Thyroid gland (tissue), 4 donors: ENCODE data around the gene JAK3. TPM values are rescaled to one million over a fixed set of nuclear protein-coding genes. Genes with fewer than 3 reads are reported as not detected.

Experiments
- DNase-seq, 2 donors: peaks; one replicate each; pipeline ENCODE4 v3.0.0-alpha.2; 2019
- H3K27ac ChIP-seq, 3 donors: fragments of 200-600 bp; sonication (generic); 1 replicate in 2 of 3; 2 replicates in 1 of 3; pipeline ENCODE4 v1.5.1; 2016 to 2019; ENCODE audit warnings: mild to moderate bottlenecking in 1 of 3, moderate library complexity in 1 of 3
- H3K27me3 ChIP-seq: fragments of 200-600 bp; sonication (generic); one replicate; pipeline ENCODE4 v1.5.1; 2019
- H3K36me3 ChIP-seq, 2 donors: fragments of 200-600 bp; sonication (generic); one replicate each; pipeline ENCODE4 v1.5.1; 2016 to 2019
- H3K4me1 ChIP-seq, 2 donors: fragments of 200-600 bp; sonication (generic); one replicate each; pipeline ENCODE4 v1.5.1; 2017 to 2019
- H3K4me3 ChIP-seq, 3 donors: fragments of 200-600 bp; sonication (generic); replicated peaks in 1 of 3; 1 replicate in 2 of 3; 2 replicates in 1 of 3; pipeline ENCODE4 v1.5.1; 2016; ENCODE audit warnings: mild to moderate bottlenecking in 1 of 3
- H3K9me3 ChIP-seq: fragments of 200-600 bp; sonication (generic); one replicate; pipeline ENCODE4 v1.5.1; 2017
- CTCF ChIP-seq, 6 experiments: fragments of 200-600 bp in 3 of 6; fragments of 450-650 bp in 3 of 6; sonication (generic) in 3 of 6; IDR thresholded peaks; one replicate each; pipeline ENCODE4 v1.5.1; 2016 to 2019; ENCODE audit warnings: antibody characterized with exemption in 6 of 6, mild to moderate bottlenecking in 2 of 6, inconsistent platforms in 1 of 6, moderate library complexity in 1 of 6
- POLR2A ChIP-seq, 2 donors: fragments of 450-650 bp; IDR thresholded peaks; one replicate each; pipeline ENCODE4 v1.6.1; 2017; ENCODE audit warnings: antibody characterized with exemption in 2 of 2, mild to moderate bottlenecking in 2 of 2, moderate library complexity in 1 of 2
- WGBS, 2 donors: methylation state at CpG; one replicate each; pipeline ENCODE4 v1.1.5; 2017; 5-methylcytosine and 5-hydroxymethylcytosine counted together
- intact Hi-C: fragments of 100-400 bp; cut with DNase I; formaldehyde crosslinking; loops from one replicate; pipeline ENCODE4 v1.15.1; 2023
- total RNA-seq, 4 donors: library from RNA; depleted of rRNA; stranded (reverse); fragments of >200 nt; gene quantifications; one replicate each; pipeline ENCODE4 v1.2.3, GENCODE V29; 2016

JAK3 gene
- total RNA-seq, 4 donors from 2014 or later: 1.8 to 12.3 (median 5.2) TPM

- Histone ChIP-seq H3K9me3 (no peaks in the 10 kb centered on the region), H3K27me3 (no peaks in the 10 kb centered on the region), H3K27ac (no peak overlapping the region), H3K4me1 (no peaks in the 10 kb centered on the region), H3K36me3 (no peaks in the 10 kb centered on the region), H3K4me3 (no peak overlapping the region)
- no peak for DNase-seq
- WGBS, 2 donors: 83 to 93% methylated on average over 7 of the region's 7 CpGs
- TF ChIP-seq POLR2A (IDR thresholded peaks at IDR 0.05) (no peak), CTCF (IDR thresholded peaks at IDR 0.05) (no peak)
- intact Hi-C loops: no loop called here
These were observed 38.7 kb upstream of the JAK3 start for GRCh38 chr19:17886515-17886914.

- TF ChIP-seq CTCF (IDR thresholded peaks at IDR 0.05): no peak
- Histone ChIP-seq H3K4me1 (no peaks in the 10 kb centered on the region), H3K36me3 (no peaks in the 10 kb centered on the region), H3K9me3 (no peaks in the 10 kb centered on the region), H3K27me3 (no peaks in the 10 kb centered on the region), H3K4me3 (no peak overlapping the region), H3K27ac (no peak overlapping the region)
- DNase-seq: no peak
- intact Hi-C loops: no loop called here
- 71 to 79% methylated on average over 10 to 20 of the region's 33 CpGs for WGBS, 2 donors
These were observed 36.0 kb upstream of the JAK3 start for GRCh38 chr19:17883627-17884410.

- intact Hi-C loops: no loop called here
- no peaks in the 10 kb centered on the region for H3K4me1 ChIP-seq
- no peaks in the 10 kb centered on the region for H3K9me3 ChIP-seq
- 70 to 91% methylated on average over 4 to 7 of the region's 7 CpGs for WGBS, 2 donors
- no peak for TF ChIP-seq POLR2A (IDR thresholded peaks at IDR 0.05)
- TF ChIP-seq CTCF (IDR thresholded peaks at IDR 0.05): no peak
- no peak overlapping the region for H3K4me3 ChIP-seq
- H3K36me3 ChIP-seq: no peaks in the 10 kb centered on the region
- DNase-seq: no peak
- no peaks in the 10 kb centered on the region for H3K27me3 ChIP-seq
- H3K27ac ChIP-seq: no peak overlapping the region
These were observed 33.9 kb upstream of the JAK3 start for GRCh38 chr19:17881701-17882100.

- TF ChIP-seq POLR2A (IDR thresholded peaks at IDR 0.05) (no peak), CTCF (IDR thresholded peaks at IDR 0.05) (no peak)
- Histone ChIP-seq H3K36me3 (no peaks in the 10 kb centered on the region), H3K4me1 (no peaks in the 10 kb centered on the region), H3K27ac (no peak overlapping the region), H3K4me3 (no peak overlapping the region), H3K9me3 (no peaks in the 10 kb centered on the region), H3K27me3 (no peaks in the 10 kb centered on the region)
- intact Hi-C loops: no loop called here
- WGBS, 2 donors: 86 to 88% methylated on average over 6 to 7 of the region's 7 CpGs
- DNase-seq: no peak
These were observed 31.7 kb upstream of the JAK3 start for GRCh38 chr19:17879466-17879865.

GRCh38 chr19:17877696-17878095, 29.9 kb upstream of the JAK3 start:
- H3K4me3 ChIP-seq: no peak overlapping the region
- 85 to 92% methylated on average over 6 to 16 of the region's 16 CpGs for WGBS, 2 donors
- DNase-seq: no peak
- TF ChIP-seq CTCF (IDR thresholded peaks at IDR 0.05): no peak
- no peak for TF ChIP-seq POLR2A (IDR thresholded peaks at IDR 0.05)
- H3K36me3 ChIP-seq: no peaks in the 10 kb centered on the region
- H3K27me3 ChIP-seq: peaks cover 1% of the 10 kb centered on the region
- peaks cover 6 to 7% of the 10 kb centered on the region in 2 donors for H3K4me1 ChIP-seq
- H3K9me3 ChIP-seq: no peaks in the 10 kb centered on the region
- H3K27ac ChIP-seq: no peak overlapping the region
- intact Hi-C loops: no loop called here
